ENCODE data around the gene OR4K1.
"Not testable (repeated sequence)": the region's sequence is repeated elsewhere in the genome, so short reads cannot be mapped to it uniquely, and the experiment has no call there.

OR4K1 gene

GRCh38 chr14:19930617-19931016 lies at the start of gene OR4K1:
OR4K1 (plus strand) TSS chr14:19930917; CDS start chr14:19935667, 4,750 bp downstream.
- Mint-ChIP-seq H3K9me3 (no peaks in the 10 kb centered on the region), H3K4me3 (no peak within 1 kb of the TSS), H3K27ac (no peak within 1 kb of the TSS), H3K27me3 (no peaks in the 10 kb centered on the region), H3K4me1 (no peaks in the 10 kb centered on the region)
- ATAC-seq (no peak), DNase-seq (no peak)

GRCh38 chr14:19895282-19895681 lies 35.4 kb upstream of the OR4K1 start:
- no peak overlapping the region for H3K4me3 Mint-ChIP-seq
- no peak overlapping the region for H3K27ac Mint-ChIP-seq
- DNase-seq (no peak), ATAC-seq (peak; percentile 52)
- H3K9me3 Mint-ChIP-seq, result peaks cover 0 to 33% of the 10 kb centered on the region in 2 donors
- H3K4me1 Mint-ChIP-seq, result no peaks in the 10 kb centered on the region
- H3K27me3 Mint-ChIP-seq, result no peaks in the 10 kb centered on the region

- no peak overlapping the region for H3K27ac Mint-ChIP-seq
- peak; percentile 20 for ATAC-seq
- no peaks in the 10 kb centered on the region for H3K4me1 Mint-ChIP-seq
- H3K9me3 Mint-ChIP-seq, result peaks cover 0 to 41% of the 10 kb centered on the region in 2 donors
- no peak for DNase-seq
- H3K27me3 Mint-ChIP-seq, result no peaks in the 10 kb centered on the region
- H3K4me3 Mint-ChIP-seq, result no peak overlapping the region
Observed at GRCh38 chr14:19900999-19901398, 29.7 kb upstream of the OR4K1 start.

- Mint-ChIP-seq H3K27me3 (no peaks in the 10 kb centered on the region), H3K27ac (no peak overlapping the region), H3K4me3 (no peak overlapping the region), H3K4me1 (no peaks in the 10 kb centered on the region), H3K9me3 (peaks cover 0 to 29% of the 10 kb centered on the region in 2 donors)
- DNase-seq, result no peak
- ATAC-seq, result no peak
Observed at GRCh38 chr14:19902409-19902808, 28.3 kb upstream of the OR4K1 start.

GRCh38 chr14:19906665-19907064 lies 24.1 kb upstream of the OR4K1 start:
- DNase-seq, result no peak
- no peak for ATAC-seq
- no peak overlapping the region for H3K4me3 Mint-ChIP-seq
- no peaks in the 10 kb centered on the region for H3K4me1 Mint-ChIP-seq
- H3K9me3 Mint-ChIP-seq, result peaks cover 7 to 14% of the 10 kb centered on the region in 2 donors
- peaks cover 7% of the 10 kb centered on the region for H3K27me3 Mint-ChIP-seq
- no peak overlapping the region for H3K27ac Mint-ChIP-seq

- Mint-ChIP-seq H3K4me3 (no peak overlapping the region), H3K27me3 (peaks cover 8% of the 10 kb centered on the region), H3K4me1 (no peaks in the 10 kb centered on the region), H3K9me3 (peaks cover 8 to 12% of the 10 kb centered on the region in 2 donors), H3K27ac (no peak overlapping the region)
- ATAC-seq, result no peak
- DNase-seq, result no peak
Observed at GRCh38 chr14:19911114-19911513, 19.6 kb upstream of the OR4K1 start.

- Mint-ChIP-seq H3K27me3 (no peaks in the 10 kb centered on the region), H3K9me3 (no peaks in the 10 kb centered on the region), H3K4me1 (no peaks in the 10 kb centered on the region), H3K4me3 (no peak overlapping the region), H3K27ac (no peak overlapping the region)
- DNase-seq (no peak), ATAC-seq (no peak)
Observed at GRCh38 chr14:19917243-19917642, 13.5 kb upstream of the OR4K1 start.

GRCh38 chr14:19917955-19918518 lies 12.7 kb upstream of the OR4K1 start:
- ATAC-seq (peak; percentile 64), DNase-seq (no peak)
- no peak overlapping the region for H3K27ac Mint-ChIP-seq
- H3K4me3 Mint-ChIP-seq, result no peak overlapping the region
- no peaks in the 10 kb centered on the region for H3K27me3 Mint-ChIP-seq
- H3K9me3 Mint-ChIP-seq, result no peaks in the 10 kb centered on the region
- H3K4me1 Mint-ChIP-seq, result no peaks in the 10 kb centered on the region

- Mint-ChIP-seq H3K4me3 (no peak overlapping the region), H3K27me3 (no peaks in the 10 kb centered on the region), H3K9me3 (no peaks in the 10 kb centered on the region), H3K4me1 (no peaks in the 10 kb centered on the region), H3K27ac (no peak overlapping the region)
- ATAC-seq (no peak), DNase-seq (no peak)
Observed at GRCh38 chr14:19918553-19919264, 12.0 kb upstream of the OR4K1 start.

GRCh38 chr14:19920021-19920657 lies 10.6 kb upstream of the OR4K1 start, which contains the start of gene OR4K5:
OR4K5 (plus strand) TSS chr14:19920607; CDS start chr14:19920607, 0 bp downstream.
- Mint-ChIP-seq H3K4me1 (no peaks in the 10 kb centered on the region), H3K27me3 (no peaks in the 10 kb centered on the region), H3K27ac (no peak within 1 kb of the TSS), H3K4me3 (no peak within 1 kb of the TSS), H3K9me3 (no peaks in the 10 kb centered on the region)
- DNase-seq, result no peak
- no peak for ATAC-seq

GRCh38 chr14:19941668-19942067 lies 11.0 kb downstream of the OR4K1 start:
- Mint-ChIP-seq H3K27me3 (no peaks in the 10 kb centered on the region), H3K9me3 (peaks cover 0 to 3% of the 10 kb centered on the region in 2 donors), H3K4me1 (no peaks in the 10 kb centered on the region), H3K27ac (no peak overlapping the region), H3K4me3 (no peak overlapping the region)
- ATAC-seq (peak; percentile 28), DNase-seq (no peak)

- Mint-ChIP-seq H3K4me3 (no peak overlapping the region), H3K27me3 (no peaks in the 10 kb centered on the region), H3K4me1 (no peaks in the 10 kb centered on the region), H3K27ac (no peak overlapping the region), H3K9me3 (peaks cover 0 to 7% of the 10 kb centered on the region in 2 donors)
- ATAC-seq (no peak), DNase-seq (no peak)
Observed at GRCh38 chr14:19947413-19948090, 16.8 kb downstream of the OR4K1 start.

- ATAC-seq (no peak), DNase-seq (no peak)
- H3K4me3 Mint-ChIP-seq, result no peak overlapping the region
- no peaks in the 10 kb centered on the region for H3K4me1 Mint-ChIP-seq
- H3K27me3 Mint-ChIP-seq, result no peaks in the 10 kb centered on the region
- H3K27ac Mint-ChIP-seq, result no peak overlapping the region
- H3K9me3 Mint-ChIP-seq, result peaks cover 0 to 7% of the 10 kb centered on the region in 2 donors
Observed at GRCh38 chr14:19949218-19949617, 18.5 kb downstream of the OR4K1 start.

- H3K4me3 Mint-ChIP-seq, H3K9me3 Mint-ChIP-seq, H3K27ac Mint-ChIP-seq, DNase-seq, H3K27me3 Mint-ChIP-seq: not testable (repeated sequence)
- peak; percentile 50 for ATAC-seq
- peaks cover 15% of the 10 kb centered on the region for H3K4me1 Mint-ChIP-seq
Observed at GRCh38 chr14:19969735-19970134, 39.0 kb downstream of the OR4K1 start.

- Mint-ChIP-seq H3K9me3 (peaks cover 7 to 13% of the 10 kb centered on the region in 2 donors), H3K4me1 (peaks cover 21% of the 10 kb centered on the region), H3K27me3 (no peaks in the 10 kb centered on the region), H3K4me3 (peak overlapping the region in 1 of 2 donors; percentile 17), H3K27ac (peak overlapping the region; percentile 50 to 79)
- ATAC-seq (peak; percentile 91), DNase-seq (no peak)
Observed at GRCh38 chr14:19974844-19975243, 44.1 kb downstream of the OR4K1 start.

- ATAC-seq (no peak), DNase-seq (no peak)
- Mint-ChIP-seq H3K27me3 (no peaks in the 10 kb centered on the region), H3K9me3 (peaks cover 7 to 15% of the 10 kb centered on the region in 2 donors), H3K4me1 (peaks cover 21% of the 10 kb centered on the region), H3K4me3 (peak within 1 kb of the TSS in 1 of 2 donors; percentile 17), H3K27ac (peak within 1 kb of the TSS; percentile 50 to 79)
Observed at GRCh38 chr14:19975291-19975690, 44.6 kb downstream of the OR4K1 start, which contains the start of gene OR4K15. OR4K15 (plus strand) TSS chr14:19975591; CDS start chr14:19975591, 0 bp downstream.

Measured in stimulated activated naive CD8-positive, alpha-beta T cell treated with anti-CD3 and anti-CD28 coated beads, Interleukin-15, amount 100 ng/mL, for 72 hours (primary cell).